GM21390 (cell line): Measurements from ENCODE around the gene CCPG1.
A peak's percentile ranks its signal among the peaks of the same experiment; 100 is the strongest.

Experiments
- ATAC-seq: cut with Tn5 transposase; IDR thresholded peaks from one replicate; pipeline ENCODE4 v1.9.1; 2021; ENCODE audit not compliant: unreplicated experiment

Gene CCPG1

GRCh38 chr15:55319537-55320237, 88.5 kb downstream of the CCPG1 start:
- peak; percentile 40 for ATAC-seq

GRCh38 chr15:55318588-55319494, 89.3 kb downstream of the CCPG1 start, which contains the start of the genes PIGB and PIGBOS1:
Gene PIGB (plus strand): TSS chr15:55319222. CDS start chr15:55319251, 29 bp downstream.
Gene PIGBOS1 (minus strand): TSS chr15:55319123. CDS start chr15:55317792, 1,331 bp downstream.
- peak; percentile 90 for ATAC-seq
